GOT3 (cell line): Measurements from ENCODE around the gene YWHAG.
"Not testable (repeated sequence)": the region's sequence is repeated elsewhere in the genome, so short reads cannot be mapped to it uniquely, and the experiment has no call there.

ENCODE experiments used
- DNase-seq: peaks from one replicate; lab custom pipeline; 2025; ENCODE audit warnings: mixed read lengths; lab: John Stamatoyannopoulos, UW

YWHAG gene

DNA sequence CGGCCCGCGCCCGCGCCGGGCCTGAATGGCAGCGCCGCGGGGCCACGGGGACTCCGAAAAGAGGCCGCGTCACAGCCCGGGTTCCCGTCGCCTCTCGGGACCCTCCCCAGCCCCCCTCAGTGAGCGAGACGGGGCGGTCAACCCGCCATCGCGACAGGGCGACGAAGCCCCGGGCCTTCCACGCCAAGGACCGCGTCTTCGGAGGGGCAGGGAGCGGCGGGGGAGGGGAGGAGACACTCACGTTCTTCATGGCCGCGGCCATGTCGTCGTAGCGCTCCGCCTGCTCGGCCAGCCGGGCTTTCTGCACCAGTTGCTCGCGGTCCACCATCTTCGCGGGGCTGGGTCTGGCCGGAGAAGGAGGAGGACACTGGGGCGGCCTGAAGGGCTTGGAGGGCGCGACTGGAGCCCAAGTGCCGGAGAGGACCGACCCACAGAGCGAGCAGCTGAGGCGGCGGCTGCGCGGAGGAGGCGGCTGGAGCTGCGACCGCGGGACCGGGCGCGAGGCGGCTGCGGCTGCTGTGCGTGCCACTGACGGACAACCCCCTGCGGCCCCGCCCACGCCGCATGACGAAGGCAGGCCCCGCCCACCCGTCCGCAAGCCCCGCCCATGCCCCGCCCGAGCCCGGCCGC is at the start of gene YWHAG:
TSS of gene YWHAG (minus strand) at position 511 of the 630 bp plus-strand sequence. CDS start at position 328, 183 bp downstream.
- DNase-seq = peak; percentile 93

DNA sequence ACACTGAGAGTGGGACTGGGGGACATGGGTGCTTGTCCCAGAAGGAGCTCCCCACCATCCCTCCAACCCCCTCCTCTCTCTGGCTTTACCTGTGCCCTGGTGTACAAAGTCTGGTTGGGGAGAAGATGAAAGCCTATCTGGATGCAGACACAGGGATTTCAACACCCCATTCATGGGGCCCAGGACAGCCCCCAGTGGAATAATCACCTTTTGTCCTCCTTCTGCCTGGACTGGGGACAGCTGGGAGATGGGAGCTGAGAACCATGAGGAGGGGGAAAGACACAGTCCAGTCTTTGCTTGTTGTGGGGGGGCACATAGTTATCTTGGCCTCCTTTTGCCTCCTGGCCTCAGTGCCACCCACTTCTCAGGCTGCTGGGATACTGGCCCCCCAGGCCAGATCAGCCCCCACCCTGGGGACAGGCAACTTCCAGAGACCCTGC is 49.4 kb upstream of the YWHAG start:
- no peak for DNase-seq

DNA sequence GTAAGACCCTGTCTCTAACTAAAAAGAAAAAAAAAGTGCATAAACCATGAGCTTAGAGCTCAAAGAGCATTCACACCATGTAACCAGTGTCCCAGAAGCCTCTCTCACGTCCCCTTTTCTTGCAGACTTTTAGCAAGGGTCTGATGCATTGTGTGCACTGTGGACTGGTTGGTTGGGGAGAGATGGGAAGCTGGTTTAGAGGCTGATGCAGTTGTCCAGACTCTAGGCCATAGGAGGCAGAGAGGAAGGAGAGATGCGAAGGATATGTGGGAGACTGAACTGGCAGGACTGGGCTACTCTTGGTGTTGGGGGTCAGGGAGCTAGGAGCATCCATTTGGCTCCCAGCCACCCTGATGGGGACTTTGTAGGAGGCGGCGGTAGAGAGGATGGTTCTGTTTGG is 48.9 kb upstream of the YWHAG start:
- no peak for DNase-seq

DNA sequence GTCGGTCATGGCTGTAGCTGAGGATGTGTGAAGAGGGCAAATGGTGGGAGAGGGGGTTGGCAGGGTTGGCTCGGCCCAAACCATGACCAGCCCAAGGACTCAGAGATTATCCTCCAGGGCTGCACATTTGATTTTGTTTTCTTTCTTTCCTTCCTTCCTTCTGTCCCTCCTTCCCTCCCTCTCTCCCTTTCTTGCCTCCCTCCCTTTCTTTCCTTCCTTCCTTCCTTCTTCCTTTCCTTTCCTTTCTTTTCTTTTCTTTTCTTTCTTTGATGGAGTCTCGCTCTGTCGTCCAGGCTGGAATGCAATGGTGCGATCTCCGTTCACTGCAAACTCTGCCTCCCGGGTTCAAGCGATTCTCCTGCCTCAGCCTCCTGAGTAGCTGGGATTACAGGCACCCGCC is 46.9 kb upstream of the YWHAG start:
- no peak for DNase-seq

DNA sequence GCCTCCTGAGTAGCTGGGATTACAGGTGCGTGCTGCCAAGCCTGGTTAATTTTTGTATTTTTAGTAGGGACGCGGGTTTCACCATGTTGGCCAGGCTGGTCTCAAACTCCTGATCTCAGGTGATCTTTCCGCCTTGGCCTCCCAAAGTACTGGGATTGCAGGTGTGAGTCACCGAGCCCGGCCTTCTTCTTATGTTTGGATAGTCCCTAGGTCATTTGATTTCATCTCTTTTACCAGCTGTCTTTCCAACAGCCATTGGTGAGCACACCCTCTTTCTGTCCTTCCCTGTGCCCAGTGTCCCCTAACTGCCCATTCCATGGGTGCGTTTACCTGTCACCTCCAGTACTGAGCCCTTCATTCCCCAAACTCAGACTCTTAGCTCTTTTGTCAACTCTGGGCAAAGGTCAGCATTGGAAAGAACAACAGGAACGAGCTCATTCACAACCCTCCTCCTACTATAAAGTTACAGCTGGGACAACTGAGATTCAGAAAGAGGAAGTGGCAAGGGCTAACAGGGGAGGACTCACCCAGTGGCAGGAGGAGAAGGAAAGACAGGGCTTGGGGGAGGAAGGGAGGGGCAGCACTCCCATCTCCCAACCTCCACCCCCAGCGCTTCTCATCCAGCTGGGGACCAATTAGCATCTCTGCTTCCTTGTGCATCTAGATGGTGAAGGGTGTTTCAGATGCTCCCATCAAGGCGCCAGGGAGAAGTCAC is 45.1 kb upstream of the YWHAG start:
- DNase-seq = no peak

DNA sequence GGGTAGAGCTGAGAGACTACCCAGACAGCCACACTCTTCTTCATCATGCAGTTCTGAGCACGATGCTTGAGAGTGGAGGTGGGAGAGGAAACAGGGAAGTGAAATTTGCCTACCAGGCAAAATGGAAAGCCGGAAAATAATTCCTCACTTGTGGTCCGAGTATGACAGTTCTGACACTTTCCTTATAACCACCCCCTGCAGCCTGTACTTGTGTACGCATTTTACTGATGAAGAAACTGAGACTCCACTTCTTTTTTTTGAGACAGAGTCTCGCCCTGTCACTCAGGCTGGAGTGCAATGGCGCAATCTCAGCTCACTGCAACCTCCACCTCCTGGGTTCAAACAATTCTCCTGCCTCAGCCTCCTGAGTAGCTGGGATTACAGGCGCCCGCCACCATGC is 44.3 kb upstream of the YWHAG start:
- DNase-seq = not testable (repeated sequence)

DNA sequence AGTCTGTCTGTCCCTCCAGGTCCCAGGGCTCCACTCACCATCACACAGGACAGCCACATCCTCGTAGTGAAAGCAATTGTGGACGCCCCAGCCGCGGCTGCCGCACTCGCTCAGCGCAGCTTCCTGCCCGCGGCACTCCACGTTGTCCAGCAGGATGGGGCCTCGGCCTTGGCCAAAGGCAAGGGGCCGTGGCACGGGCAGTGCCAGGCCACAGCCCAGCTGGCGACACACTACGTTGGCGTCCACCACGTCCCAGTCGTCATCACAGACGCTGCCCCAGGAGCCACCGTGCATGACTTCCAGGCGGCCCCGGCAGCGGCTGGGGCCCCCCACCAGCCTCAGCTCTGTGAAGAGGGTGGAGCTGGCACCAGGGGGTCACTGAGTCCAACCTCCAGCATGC is 41.5 kb upstream of the YWHAG start:
- DNase-seq = no peak

DNA sequence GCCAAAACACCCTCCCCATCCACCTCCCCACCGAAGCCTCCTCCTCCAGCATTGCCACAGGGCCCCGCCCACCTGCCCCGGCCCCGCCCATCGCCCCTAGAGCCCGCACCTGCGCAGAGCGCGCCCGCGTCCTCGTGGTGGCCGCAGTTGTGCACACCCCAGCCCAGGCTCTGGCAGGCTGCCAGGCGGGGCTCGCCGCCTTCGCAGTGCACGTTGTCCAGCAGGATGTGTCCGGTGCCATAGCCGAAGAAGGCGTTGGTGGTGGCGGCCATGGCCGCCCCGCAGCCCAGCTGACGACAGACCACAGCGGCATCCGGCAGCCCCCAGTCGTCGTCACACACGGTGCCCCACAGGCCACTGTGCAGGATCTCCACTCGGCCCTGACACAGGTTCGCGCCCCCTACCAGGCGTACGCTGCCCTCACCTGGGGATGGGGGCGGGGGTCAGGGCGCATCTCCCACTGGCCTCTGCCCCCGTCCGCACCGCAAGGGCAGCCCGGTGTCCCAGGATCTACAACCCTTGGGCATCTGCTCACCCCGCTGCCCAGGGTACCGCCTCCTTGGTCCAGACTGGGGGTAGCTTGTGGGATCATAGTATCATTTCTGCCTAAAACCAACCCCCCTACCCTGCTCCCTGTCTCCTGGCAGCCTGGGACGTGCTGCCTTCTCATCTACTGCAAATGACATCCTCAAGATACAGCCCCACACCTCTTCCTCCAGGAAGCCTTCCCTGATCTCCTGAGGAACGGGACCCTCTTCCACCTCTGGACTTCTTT is 38.8 kb upstream of the YWHAG start:
- DNase-seq = peak; percentile 20

DNA sequence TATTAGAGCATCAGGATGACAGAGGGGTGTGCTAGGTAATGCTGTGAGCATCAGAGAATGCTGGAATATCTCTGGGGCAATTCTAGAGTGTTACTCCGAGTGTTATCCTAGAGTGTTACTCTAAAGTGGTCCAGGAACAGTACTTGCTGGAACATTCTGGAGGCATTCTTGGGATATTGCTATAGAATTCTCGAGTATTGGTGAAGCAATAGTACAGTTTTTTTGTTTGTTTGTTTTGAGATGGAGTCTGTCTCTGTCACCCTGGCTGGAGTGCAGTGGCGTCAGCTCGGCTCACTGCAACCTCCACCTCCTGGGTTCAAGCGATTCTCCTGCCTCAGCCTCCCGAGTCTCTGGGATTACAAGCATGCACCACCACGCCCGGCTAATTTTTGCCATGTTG is 38.1 kb upstream of the YWHAG start:
- DNase-seq = no peak

DNA sequence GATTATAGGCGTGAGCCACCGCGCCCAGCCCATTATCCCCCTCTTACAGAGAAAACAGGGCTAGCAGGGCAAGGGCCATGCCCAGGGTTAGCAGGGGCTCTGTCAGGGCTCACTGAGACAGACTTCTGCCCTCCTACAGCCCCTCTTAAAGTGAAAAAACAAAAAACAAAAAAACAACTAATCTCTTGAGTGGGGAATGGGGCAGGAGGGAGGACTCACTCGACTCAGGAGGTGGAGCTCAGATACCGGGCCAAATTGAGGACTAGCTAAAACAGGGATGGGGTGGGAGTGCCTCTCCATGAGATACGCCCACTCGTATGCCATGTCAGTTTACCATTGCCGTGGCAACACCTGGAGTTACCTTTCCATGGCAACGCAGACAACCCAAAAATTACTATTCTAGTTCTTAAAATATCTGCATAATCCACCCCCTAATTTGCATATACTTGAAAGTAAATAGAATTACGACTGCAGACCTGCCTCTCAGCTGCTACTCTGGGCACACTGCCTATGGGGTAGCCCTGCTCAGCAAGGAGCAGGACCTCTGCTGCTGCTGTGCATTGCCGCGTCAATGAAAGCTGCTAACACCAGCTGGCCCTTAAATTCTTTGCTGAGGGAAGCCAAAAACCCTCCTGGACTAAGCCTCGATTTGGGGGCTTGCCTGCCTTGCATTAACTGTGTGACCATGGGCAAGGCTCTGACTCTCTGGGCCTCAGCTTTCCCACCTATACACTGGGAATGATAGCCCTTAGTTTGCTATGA is 37.4 kb upstream of the YWHAG start:
- no peak for DNase-seq

DNA sequence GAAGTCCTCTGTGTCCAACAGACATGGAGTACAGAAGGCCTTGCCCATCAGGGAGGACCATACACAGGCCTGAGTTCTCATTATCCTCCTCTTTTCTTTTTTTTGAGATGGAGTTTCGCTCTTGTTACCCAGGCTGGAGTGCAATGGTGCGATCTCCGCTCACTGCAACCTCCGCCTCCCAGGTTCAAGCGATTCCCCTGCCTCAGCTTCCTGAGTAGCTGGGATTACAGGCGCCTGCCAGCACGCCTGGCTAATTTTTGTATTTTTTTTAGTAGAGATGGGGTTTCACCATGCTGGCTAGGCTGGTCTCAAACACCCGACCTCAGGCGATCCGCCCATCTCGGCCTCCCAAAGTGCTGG is 36.8 kb upstream of the YWHAG start:
- not testable (repeated sequence) for DNase-seq

DNA sequence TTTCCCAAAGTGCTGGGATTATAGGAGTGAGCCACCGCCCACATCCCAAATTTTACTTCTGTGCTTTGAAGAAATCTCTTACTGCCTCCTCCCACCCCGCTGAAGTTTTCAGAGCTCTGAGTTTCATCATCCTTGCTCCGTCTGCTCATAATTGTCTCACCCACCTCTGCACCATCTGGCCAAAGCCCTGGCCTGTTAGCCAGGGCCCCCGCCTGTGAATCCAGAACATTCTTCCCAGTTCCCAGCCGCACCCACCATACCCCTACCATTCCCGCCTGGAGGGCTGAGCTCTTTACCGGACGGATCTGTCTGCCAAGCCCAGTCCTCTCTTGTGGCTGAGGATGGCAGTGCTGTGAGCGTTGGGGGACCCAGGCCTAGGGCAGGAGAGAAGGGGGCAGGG is 36.2 kb upstream of the YWHAG start:
- no peak for DNase-seq

DNA sequence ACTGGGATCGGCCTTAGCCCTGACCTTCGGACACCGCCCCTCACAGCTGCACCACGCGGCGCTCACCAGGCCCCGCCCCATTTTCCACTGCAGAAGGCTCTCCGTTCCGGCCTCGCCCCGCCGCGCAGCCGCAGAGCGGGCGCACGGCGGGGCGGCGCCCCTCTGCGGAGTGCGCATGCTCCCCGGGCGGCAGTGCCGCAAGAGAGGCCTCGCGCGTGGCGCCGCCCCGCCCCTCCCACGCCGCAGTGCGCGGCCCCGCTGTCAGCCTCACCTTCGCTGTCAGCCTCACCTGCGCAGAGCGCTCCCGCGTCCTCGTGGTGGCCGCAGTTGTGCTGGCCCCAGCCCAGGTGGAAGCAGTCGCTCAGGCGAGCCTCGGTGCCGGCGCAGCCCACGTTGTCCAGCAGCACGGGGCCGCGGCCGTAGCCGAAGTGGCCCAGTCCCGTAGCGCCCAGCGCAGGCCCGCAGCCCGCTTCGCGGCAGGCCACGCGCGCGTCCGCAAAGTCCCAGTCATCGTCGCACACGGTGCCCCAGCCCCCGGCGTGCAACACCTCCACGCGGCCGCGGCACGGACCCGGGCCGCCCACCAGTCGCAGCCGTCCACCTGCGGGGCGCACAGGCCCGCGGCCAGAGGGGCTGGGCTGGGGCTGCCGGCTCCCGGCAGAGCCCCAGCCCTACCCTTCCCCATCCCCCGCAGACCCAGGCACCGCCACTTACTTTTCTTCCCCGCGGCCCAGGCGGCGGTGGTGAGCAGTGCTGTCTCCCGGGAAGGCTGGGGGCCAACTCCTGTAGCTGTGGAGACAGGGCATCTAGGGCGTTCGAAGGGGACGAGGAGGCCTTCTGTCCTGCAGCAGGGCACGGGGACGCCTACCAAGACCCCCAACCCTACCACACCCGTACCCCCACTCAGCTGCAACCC is 34.6 kb upstream of the YWHAG start:
- DNase-seq = peak; percentile 60

DNA sequence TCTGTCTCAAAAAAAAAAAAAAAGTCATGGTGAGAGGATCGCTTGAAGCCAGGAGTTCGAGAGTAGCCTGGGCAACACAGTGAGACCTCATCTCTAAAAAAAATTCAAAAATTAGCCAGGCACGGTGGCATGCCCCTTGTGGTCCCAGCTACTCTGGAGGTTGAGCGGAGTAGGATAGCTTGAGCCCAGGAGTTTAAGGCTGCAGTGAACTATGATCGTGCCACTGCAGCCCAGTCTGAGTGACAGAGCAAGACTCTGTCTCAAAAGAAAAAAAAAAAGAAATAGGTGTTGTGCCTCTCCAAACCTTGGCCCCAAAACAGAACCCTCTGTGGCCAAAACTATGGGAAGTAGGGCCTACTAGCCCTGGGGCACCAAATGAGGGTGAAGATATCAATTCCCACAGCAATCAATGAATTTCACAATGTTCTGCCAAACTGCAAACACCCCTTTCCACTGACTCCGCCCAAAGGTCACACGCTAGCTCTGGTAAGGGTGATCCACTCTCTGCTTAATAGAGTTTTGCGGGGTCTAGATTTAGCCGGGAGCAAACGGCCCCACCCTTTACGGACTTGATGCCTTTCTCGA is 33.8 kb upstream of the YWHAG start:
- no peak for DNase-seq

DNA sequence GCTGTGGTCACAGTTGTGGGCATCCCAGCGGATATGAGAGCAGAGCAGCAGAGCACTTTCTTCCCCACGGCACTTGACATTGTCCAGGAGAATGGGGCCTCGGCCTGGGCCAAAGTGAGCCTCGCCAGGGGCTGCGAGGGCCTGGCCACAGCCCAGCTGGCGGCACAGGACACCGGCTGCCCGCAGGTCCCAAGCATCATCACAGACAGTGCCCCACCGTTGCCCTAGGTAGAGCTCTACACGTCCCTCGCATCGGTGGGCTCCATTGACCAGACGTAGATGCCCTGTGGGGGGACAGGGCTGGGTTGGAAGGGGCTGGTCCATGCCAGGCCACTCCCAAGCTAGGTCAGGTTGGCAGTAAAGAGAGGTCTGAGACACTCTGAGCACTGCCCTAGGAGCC is 31.3 kb upstream of the YWHAG start:
- DNase-seq = no peak

DNA sequence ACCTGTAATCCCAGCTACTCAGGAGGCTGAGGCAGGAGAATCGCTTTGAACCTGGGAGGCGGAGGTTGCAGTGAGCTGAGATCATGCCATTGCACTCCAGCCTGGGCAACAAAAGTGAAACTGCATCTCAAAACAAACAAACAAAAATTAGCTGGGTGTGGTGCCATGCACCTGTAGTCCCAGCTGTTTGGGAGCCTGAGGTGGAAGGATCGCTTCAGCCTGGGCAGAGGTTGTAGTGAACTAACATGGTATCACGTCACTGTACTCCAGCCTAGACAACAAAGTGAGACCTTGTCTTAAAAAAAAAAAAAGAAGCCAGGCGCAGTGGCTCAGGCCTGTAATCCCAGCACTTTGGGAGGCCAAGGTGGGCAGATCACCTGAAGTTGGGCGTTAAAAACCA is 29.0 kb upstream of the YWHAG start:
- not testable (repeated sequence) for DNase-seq

DNA sequence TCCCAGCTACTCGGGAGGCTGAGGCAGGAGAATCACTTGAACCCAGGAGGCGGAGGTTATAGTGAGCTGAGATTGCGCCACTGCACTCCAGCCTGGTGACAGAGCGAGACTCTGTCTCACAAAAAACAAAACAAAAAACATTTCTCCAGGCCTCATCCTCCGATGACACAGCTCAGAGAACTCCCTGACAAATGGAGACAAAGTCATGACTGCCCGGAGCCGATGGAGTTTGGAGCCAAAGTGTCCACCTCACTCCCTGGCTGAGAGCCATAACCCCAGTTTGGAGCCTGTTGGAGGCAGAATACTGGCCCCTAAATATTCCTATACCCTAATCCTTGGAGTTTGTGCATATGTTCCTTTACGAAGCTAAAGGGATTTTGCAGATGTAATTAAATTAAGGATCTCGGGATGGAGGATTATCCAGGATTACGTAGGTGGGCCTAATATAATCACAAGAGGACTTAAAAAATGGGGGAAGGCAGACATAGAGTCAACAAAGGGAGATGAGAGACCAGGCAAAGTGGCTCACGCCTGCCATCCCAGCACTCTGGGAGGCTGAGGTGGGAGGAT is 28.0 kb upstream of the YWHAG start:
- no peak for DNase-seq

DNA sequence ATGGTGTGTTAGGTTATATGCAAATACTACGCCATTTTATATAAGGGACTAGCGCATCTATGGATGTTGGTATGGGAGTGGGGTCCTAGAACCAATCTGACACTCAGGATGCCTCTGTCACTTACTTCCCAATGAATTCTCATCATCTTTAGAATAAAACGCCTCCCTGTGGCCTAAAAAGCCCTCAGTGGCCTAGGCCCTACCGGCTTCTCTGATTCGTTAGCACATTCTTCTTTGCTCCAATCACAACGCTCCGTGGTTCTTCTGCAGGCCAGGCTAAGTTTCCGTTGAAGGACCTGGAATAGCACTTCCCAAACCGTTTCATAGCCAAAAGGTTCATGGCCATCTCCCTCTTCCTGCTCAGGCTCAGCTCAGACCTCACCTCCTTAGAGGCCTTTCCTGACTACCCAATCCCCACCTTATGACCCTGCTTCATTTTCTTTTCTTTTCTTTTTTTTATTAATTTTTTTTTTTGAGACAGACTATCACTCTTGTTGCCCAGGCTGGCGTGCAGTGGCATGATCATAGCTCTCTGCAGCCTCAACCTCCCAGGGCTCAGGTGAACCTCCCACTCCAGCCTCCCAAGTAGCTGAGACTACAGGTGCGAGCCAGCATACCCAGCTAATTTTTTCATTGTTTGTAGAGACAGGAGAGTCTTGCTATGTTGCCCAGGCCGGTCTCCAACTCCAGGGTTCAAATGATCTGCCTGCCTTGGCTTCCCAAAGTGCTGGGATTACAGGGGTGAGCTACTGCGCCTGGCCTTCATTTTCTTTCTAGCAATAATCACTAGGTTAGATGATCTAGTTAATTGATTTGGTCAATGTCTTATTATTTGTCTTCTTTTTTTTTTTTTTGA is 24.5 kb upstream of the YWHAG start:
- DNase-seq = no peak

DNA sequence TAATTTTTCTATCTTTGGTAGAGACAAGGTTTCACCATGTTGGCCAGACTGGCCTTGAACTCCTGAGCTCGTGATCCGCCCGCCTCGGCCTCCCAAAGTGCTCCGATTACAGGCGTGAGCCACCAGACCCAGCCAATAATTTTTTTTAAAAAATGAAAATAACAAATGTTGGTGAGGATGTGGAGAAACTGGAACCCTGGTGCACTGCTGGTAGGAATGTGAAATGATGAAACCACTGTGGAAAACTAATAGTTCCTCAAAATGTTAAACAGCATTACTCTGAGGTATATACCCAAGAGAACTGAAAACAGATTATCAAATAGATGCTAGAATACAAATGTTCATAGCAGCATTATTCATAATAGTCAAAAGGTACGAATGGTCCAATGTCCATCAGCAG is 23.0 kb upstream of the YWHAG start:
- no peak for DNase-seq

DNA sequence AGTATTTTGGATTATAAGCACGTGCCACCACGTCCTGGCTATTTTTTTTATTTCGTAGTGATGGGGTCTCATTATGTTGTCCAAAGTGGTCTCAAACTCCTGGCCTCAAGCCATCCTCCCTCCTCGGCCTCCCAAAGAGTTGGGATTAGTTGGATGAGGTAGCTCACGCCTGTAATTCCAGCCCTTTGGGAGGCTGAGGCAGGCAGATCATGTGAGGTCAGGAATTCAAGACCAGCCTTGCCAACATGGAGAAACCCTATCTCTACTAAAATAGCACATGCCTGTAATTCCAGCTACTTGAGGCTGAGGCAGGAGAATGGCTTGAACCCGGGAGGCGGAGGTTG is 21.8 kb upstream of the YWHAG start:
- no peak for DNase-seq
